NK-92 (cell line): ENCODE results near the gene ANKRD12.
"Not testable (repeated sequence)": the region's sequence is repeated elsewhere in the genome, so short reads cannot be mapped to it uniquely, and the experiment has no call there.

ENCODE experiments used
- DNase-seq: peaks from one replicate; lab custom pipeline; 2025; ENCODE audit not compliant: unreplicated experiment; lab: John Stamatoyannopoulos, UW

ANKRD12 gene

DNA sequence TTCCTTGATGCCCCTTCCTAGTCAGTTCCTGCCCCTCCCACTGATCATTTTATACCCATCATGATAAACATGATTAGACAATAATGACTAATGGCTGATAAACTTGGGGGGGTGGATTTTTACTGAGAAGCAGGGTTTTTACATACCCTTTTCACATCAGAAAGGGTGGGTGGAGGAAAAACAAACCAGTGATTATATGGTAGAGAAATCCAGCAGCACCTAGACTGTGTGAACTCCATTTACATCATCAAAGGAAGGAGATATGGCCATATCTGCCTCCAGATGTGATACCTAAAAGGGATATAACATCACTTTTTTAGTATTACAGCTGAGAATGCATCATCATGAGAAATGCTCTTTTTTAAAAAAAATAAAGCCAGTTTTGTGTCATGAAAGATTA, 89.9 kb downstream of the ANKRD12 start:
- no peak for DNase-seq

DNA sequence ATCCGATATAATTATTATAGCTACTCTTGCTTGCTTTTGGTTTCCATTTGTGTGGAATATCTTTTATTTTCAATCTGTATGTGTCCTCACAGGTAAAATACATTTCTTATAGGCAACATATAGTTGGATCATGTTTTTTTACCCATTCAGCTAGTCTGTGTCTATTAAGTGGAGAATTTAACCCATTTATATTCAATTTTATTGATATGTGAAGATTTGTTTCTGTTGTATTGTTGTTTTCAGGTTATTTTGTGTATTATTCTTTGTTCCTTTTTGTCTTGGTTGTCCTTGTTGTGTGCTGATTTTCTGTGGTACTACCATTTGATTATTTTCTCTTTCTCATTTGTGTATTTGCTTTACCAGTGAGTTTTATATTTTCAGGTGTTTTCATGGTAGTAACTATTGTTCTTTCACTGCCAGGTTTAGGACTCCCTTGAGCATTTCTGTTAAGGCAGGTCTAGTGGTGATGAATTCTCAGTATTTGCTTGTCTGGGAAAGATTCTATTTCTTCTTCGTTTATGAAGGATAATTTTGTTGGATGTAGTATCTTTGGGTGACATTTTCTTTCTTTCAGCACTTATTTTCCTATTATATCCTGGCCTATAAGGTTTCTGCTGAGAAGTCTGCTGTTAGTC, 95.4 kb downstream of the ANKRD12 start:
- DNase-seq = no peak

DNA sequence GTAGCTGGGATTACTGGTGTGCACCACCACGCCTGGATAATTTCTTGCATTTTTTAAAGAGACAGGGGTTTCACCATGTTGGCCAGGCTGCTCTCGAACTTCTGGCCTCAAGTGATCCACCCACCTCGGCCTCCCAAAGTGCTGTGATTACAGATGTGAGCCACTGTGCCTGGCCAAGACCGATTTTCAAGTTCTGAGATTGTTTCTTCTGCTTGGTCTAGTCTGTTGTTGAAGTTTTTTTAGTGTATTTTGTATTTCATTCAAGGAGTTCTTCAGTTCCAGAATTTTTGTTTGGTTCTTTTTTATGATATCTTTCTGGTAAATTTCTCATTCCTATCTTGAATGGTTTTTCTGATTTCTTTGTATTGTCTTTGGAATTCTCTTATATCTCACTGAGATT, 96.4 kb downstream of the ANKRD12 start:
- DNase-seq = no peak

DNA sequence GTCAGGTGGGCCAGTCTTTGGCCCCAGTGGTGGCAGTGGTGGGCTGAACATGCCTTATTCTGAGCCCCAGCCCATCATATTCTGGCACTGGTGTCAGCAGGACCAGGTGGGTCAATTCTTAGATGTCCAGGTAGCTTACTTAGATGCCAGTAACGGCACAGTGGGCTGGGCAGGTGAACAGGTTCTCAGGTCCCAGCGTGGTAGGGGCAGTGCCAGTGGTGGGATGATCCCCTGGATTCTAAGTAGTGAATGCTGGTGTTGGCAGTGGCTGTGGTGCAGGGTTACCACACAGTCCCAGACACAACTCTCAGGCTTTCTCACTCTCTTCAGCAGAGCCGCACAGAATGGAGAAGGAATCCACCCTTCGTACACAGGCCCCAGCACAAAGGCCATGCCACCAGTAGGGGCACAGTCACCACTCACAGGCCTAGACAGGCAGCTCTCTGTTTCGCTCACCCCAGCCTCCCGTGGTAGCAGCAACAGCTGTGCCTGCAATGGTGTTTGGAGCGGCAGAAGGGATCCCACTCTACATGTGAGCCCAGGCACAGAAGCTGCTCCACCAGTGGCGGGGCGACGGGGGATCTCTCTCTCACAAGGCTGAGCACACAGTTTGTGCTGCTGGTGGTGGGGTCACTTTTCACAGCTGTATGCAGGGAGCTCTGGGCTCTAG, 97.3 kb downstream of the ANKRD12 start:
- DNase-seq = no peak

DNA sequence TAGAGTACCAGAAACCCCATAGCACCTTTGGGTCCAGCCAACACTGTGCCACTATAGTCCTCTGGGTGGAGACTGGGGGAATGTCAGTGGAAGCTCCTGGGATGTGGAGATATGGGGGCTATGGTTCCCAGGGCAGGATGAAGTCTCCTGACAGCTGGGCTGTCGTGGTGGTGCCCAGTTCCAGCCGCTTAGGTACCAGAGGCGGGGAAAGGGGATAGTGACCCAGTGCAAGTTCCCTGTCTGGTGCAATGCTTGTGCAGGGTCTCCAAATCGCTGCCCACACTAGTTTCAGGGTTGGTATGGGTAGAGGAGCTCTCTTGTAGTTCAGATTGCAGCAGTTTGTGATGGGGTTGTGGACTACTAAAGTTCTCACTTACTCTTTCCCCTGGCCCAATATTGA, 97.9 kb downstream of the ANKRD12 start:
- DNase-seq = no peak

DNA sequence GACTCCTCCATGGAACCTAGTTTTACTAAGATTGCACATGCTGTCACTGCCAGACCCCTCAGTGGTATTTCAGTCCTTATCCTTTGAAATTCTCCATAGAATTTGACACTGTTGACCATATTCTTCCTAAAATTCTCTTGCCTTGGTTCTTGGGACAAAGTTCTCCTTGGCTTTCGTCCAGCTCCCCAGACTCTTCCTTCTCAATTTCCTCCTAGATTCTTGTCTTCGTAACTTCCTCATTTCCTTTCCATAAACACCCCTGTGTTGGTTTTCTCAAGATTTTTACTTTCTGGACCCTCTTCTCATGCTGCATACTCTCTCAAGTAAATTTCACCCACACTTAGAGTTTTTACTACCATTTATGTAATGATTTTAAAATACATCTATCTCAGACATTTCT, 101.4 kb downstream of the ANKRD12 start:
- no peak for DNase-seq

DNA sequence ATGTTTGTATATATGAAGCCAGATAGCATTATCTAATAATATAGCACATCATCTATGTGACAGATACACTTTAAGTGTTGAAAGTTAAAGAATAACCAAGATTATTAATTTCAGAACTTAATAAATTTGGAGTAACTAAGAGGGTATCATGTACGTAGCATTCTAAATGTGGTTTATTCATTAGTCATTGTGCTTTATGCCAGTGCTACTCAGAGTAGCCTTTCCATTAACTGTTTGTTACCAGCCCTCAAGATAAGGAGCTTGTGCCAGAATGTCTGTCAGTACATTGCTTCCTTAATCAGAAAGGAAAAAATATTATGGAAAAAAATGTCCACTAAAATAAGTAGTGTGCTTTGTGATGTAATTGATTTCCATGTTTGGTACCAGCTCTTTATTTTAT, 103.1 kb downstream of the ANKRD12 start:
- no peak for DNase-seq

DNA sequence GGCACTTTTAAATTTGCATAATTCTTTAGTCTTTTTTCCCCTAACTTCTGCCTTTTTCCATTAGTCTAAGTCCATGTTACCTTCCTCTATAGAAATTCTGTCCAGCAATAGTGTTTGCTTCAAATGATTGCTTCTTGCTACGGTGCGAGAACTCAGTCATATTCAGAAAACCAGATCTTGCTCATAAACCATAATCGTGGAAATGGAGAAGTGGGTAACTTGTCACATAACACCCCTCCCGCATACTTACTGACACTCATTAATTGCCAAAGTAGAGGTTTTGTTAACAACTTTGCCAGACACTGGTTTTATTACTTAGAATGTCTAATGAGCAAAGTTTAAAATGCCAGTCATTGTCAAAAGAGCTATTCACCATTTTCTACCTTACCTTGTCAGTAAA, 103.7 kb downstream of the ANKRD12 start:
- no peak for DNase-seq

DNA sequence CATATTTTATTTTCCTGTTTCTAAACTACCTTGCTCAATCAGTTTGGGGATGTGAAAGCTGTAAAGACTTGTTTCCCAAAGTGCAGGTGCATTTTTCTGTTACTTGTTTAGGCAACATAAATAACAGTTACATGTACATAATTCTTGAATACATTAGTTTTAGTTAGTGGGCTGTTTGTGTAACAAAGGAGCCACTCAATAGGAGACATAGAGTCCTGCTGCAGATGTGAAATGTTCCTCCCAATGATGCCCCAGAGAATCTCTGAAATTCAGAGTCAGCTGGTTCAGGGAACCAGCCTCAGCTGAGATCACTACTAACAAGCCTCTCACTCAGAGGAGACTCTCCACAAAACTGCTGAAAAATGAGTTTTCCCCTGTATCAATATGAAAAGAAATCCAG, 106.4 kb downstream of the ANKRD12 start:
- no peak for DNase-seq

DNA sequence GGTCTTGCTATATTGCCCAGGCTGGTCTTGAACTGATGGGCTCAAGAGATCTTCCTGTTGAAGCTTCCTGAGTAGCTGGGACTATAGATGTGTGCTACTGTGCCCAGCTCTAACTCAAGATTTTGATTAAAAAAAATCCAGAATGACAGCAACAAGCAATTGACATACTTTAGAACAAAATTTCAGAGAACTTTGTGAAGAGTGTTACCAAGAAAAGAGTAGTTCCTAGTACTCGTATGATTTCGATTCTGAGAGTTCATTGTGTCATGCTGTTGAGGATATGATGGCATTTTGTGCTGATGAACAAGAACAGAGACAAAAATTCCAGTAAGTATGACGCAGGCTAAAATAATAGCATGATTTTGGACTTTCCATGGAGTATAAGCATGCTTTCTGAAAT, 107.8 kb downstream of the ANKRD12 start:
- no peak for DNase-seq

DNA sequence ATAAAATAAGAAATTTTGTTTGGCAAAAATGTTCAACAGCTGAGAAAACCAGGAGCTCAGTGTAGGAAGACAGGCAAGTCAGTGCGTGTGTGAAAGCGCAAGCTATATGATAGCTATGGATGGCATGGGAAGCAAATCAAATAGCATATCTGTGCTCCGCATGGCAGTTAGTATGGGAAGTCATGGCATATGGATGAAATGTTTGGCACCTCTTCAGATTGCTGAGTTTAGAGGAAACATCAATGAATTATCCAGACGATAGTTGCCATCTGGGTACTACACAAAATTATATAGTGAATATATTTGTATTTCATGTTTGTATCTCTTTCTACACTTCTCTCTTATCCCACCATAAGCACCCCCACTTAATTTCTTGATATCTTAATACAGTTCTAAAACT, 112.1 kb downstream of the ANKRD12 start:
- no peak for DNase-seq

DNA sequence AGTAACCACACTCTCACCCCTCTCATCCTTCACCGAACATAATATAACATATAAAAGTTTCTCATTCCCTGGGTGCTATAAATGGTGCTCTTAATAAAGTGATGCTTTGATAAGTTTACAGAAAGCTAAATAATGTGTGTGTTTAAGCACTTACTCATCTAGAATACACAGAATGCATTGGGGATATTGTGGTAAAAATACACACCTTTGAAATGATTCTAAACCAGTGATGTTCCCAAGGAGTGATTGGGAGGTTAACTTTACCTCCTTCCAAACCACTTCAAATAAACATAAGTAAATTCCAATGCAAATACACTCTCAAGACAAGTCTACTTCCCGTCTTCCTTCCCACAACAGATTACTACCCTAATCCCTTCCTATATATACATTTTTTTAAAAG, 112.7 kb downstream of the ANKRD12 start:
- no peak for DNase-seq

DNA sequence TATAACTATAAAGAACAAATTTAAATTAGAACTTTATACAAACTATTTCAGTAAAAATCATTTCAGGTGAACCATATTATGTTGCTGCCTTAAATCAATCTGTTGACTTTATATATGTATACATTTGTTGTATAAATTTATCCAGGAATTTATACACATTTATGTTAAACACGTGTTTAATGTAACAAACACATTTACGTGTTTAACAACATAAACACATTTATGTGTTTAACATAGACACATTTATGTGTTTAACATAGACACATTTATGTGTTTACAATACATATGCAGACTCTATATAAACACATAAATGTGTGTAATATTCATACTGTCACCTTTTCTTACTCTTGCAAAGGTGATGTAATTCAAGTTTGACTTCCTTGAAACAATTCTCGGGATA, 122.6 kb downstream of the ANKRD12 start:
- DNase-seq = no peak

DNA sequence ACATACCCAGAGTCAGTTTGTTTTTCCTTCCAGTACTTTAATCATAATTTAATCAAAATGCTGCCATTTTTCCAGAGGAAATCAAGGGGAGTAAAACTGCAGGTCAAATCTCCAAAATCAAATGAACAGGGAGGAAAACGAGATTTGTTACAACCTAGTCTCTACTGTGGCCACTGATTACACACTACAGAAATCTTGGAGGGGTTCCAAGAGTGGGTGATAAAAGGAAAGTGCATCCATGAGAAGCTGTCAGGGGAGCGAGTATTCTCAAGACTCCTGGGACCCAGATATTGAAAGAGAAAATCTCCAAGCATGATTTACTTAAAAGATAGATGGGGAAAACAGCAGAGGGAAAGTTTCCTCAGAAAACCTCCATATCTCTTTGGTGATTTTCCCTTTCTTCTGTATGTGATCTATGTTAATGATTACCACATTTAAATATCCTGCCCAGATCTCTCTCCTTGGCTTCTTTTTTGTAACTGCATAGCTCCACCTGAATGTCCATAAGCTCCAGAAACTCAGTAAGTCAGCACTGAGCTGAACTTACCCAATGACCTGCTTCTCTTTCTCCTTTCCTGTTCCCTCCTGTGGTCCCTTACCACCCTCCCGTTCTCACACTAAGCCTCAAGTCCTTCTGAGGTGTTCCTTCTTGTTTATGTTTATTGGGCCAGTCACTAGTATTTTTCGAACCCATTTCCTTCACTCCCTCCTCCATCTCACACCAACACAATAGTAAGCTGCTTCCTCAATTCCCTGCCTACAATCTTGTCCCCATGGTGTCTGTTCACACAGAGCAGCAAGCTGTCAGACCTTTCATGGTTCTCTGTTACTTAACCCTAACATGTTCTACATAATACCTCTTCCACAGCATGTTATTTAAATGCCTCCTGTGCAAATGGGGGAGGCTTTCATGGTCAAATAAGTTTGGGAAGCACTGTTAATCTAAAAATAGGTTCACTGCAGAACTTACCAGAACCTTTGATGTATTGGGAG, 124.1 kb downstream of the ANKRD12 start:
- DNase-seq = no peak

DNA sequence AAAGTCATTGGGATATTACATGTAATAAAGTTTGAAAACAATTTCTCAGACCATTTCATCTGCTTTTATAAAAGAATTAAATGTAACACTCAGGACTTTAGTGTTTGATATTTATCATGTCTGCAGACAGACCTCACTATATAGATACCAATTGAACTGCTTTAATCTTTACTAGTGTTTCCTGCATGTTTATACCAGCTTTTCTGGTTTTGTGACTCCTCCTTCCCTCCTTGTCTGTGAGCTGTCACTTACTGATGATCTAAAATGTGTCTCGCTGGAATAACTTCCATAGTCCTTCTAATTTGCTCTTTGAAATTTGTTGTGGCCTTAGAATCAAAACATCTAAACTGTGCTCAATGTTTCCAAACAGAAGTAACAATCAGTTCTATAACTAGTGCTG, 126.7 kb downstream of the ANKRD12 start:
- DNase-seq = no peak

DNA sequence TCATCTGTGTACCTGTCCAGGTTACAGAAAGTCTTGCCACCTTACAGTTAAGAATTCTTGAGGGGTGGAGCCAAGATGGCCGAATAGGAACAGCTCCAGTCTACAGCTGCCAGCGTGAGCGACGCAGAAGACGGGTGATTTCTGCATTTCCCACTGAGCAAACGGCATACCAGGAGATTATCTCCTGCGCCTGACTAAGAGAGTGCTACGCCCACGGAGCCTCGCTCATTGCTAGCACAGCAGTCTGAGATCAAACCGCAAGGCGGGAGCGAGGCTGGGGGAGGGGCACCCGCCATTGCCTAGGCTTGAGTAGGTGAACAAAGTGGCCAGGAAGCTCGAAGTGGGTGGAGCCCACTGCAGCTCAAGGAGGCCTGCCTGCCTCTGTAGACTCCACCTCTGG, 128.2 kb downstream of the ANKRD12 start:
- not testable (repeated sequence) for DNase-seq

DNA sequence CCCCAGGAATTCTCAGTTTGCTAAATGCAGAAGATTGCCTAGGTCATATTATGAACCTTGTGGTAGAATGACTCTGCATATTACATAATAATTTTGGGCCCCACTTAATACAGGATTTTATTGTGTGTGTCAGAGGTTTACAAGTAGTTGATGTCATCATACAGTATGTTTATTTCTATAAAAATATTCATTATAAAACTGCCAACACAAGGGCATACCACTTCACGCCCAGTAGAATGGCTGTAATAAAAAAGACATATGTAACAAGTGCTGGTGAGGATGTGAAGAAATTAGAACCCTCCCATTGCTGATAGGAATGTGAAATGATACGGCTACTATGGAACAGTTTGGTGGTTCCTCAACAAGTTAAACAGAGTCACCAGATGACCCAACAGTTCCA, 136.6 kb downstream of the ANKRD12 start:
- DNase-seq = no peak

DNA sequence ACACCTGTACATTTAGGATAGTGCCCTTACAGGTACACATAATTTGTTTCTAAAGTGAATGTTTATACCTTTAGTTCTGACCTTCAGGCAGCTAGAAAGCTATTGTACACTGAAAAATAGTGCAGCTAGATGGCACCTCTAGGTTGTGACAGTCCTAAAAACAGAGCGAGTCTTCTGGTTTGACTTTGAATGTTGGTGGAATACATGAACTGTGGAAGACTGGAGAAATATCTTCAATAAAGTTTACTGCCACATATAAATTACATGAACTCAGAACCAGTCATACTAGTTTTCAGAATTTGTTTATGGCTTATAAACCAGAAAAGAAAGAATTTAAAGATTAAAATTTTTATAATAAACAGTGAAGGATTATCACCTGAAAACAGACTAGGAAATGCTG, 139.3 kb downstream of the ANKRD12 start:
- no peak for DNase-seq

DNA sequence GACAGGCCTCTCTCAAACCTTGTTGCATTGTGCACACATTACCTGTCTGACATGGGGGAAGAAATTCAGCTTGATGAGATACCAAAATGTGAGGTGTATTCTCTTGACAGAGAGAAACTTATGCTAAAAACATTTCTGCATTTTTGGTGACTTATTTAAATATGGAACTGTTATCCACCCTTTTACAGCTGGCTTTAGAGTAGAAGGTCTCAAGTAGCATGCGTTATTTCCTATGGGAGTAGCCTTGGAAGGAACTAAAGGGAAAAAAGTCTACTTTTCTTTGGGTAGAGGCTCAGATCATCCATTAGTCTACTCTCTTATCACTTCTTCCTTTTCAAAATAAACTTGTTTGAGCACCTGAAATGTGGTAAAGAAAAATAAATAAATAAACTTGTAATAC, 141.4 kb downstream of the ANKRD12 start:
- no peak for DNase-seq

DNA sequence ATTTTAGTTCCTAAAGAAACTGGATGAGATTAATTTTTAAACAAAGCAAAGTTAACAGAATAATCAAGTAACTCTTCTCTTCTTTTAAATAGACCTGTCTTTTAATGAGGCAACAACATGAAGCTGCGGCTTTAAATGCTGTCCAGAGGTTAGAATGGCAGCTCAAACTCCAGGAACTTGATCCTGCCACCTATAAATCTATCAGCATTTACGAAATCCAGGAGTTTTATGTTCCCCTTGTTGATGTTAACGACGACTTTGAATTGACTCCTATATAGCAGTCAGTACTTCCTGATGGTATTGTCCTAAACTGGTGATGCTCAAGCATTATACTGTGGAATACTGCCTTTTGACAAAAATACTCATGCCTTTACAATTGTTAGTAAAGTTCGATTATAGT, 144.3 kb downstream of the ANKRD12 start:
- no peak for DNase-seq

DNA sequence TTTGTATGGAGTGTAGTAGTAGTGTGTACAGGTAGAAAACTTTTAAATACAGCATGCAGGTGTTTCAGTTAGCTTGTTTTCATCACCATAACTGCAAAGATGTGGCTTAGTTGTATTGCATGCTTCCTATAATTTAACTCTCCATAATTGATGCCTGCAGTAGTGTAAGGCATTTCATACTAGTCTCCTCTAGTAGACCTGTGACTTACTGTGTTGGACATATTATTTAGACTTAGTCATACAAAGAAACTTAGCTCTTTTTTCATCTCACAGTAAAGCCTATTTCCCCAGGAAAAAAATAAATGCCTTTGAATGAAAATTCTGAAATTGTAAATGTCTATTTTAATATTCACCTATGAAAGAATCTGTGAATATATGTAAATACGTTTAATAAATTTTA, 145.2 kb downstream of the ANKRD12 start:
- DNase-seq = no peak

DNA sequence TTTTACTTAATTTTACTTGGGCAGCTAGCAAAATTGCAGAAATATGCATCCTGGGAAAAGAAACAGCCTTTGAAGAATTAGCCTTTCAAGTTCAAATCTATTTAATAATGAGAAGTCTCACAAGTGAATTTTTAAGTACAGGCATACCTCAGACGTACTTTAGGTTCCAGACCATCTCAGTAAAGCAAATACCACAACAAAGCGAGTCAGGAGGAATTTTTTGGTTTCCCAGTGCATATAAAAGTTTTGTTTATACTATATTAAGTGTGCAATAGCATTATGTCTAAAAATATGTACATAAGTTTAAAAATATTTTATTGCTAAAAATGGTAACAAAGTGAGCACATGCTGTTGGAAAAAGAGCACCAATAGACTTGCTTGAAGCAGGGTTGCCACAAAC, 147.2 kb downstream of the ANKRD12 start:
- no peak for DNase-seq
